GM12865 (cell line): Measurements from ENCODE around the gene SLC22A31.
"Not testable (repeated sequence)": the region's sequence is repeated elsewhere in the genome, so short reads cannot be mapped to it uniquely, and the experiment has no call there.

Source experiments
- DNase-seq: peaks from one replicate; pipeline ENCODE4 v3.0.0; 2010; ENCODE audit warnings: low read depth
- H3K4me3 ChIP-seq: 2 replicates; pipeline ENCODE4 v1.5.1; 2011; ENCODE audit warnings: mild to moderate bottlenecking, low read depth, low read length, control low read depth
- CTCF ChIP-seq: IDR thresholded peaks from 2 replicates; pipeline ENCODE4 v1.5.1; 2011; ENCODE audit warnings: low read length, control low read depth, low read depth, inconsistent platforms; ENCODE audit not compliant: insufficient read depth; ENCODE audit errors: missing control alignments

The SLC22A31 gene

GRCh38 chr16:89187032-89187769 lies 13.1 kb downstream of the SLC22A31 start:
- TF ChIP-seq CTCF = no peak
- no peak for DNase-seq
- H3K4me3 ChIP-seq = no peak overlapping the region

- H3K4me3 ChIP-seq, DNase-seq: not testable (repeated sequence)
Measured at GRCh38 chr16:89186593-89187031, 13.7 kb downstream of the SLC22A31 start.

DNA sequence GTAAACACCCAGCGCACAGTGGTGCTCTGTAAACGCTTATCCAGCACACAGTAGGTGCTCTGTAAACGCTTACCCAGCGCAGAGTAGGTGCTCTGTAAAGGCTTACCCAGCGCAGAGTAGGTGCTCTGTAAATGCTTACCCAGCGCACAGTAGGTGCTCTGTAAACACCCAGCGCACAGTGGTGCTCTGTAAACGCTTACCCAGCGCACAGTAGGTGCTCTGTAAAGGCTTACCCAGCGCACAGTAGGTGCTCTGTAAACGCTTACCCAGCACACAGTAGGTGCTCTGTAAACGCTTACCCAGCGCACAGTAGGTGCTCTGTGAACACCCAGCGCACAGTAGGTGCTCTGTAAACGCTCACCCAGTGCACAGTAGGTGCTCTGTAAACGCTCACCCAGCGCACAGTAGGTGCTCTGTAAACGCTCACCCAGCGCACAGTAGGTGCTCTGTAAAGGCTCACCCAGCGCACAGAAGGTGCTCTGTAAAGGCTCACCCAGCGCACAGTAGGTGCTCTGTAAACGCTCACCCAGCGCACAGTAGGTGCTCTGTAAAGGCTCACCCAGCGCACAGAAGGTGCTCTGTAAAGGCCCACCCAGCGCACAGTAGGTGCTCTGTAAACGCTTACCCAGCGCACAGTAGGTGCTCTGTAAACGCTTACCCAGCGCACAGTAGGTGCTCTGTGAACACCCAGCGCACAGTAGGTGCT lies 14.3 kb downstream of the SLC22A31 start:
- not testable (repeated sequence) for H3K4me3 ChIP-seq, DNase-seq

DNA sequence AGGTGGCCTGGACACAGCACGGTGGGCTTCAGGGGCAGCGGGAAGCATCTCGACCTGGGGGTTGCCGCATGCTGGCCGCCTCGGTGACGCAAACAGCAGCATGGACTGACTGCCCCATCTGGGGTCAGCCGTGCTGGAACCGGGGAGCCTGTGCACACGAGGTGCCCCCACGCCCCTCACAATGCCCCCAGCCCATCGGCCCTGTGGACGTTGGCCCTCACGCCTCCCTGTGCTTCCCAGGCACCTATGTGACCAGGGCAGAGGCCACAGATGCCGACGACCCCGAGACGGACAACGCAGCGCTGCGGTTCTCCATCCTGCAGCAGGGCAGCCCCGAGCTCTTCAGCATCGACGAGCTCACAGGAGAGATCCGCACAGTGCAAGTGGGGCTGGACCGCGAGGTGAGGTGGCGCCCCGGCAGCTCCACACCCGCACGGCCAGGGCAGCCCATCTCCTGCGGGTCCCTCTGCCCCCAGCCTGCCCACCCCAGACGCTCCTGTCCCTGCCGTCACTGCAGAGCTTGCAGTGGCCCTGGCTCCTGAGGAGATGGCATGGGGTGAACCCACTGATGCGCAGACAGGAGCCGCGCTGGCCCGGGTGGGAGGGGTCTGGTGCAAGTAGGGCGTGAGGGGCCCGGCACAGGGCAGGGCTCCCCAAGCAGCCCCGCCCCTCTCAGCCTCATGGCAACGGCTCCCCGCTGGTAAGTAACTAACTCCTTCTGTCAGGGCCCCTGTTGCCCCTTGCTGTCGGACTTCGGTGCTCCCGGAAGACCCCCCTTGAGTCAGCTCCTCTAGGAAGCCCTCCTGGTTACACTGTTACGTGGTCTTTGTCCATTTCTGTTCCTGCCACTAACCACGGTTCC lies 15.2 kb downstream of the SLC22A31 start:
- no peak for DNase-seq
- TF ChIP-seq CTCF = no peak
- H3K4me3 ChIP-seq = no peak overlapping the region

DNA sequence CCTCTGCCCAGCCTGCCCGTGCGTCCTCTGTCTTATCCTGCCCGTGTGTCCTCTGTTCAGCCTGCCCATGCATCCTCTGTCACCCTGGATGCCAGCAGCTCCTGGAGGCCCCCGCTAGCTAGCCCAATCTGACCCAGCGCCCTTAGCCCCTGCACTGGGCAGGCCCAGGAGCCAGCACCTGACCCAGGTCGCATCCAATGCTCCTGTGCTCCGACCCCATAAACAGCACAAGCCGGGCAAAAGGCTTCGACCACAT lies 15.7 kb downstream of the SLC22A31 start:
- no peak for DNase-seq
- no peak for TF ChIP-seq CTCF
- no peak overlapping the region for H3K4me3 ChIP-seq

DNA sequence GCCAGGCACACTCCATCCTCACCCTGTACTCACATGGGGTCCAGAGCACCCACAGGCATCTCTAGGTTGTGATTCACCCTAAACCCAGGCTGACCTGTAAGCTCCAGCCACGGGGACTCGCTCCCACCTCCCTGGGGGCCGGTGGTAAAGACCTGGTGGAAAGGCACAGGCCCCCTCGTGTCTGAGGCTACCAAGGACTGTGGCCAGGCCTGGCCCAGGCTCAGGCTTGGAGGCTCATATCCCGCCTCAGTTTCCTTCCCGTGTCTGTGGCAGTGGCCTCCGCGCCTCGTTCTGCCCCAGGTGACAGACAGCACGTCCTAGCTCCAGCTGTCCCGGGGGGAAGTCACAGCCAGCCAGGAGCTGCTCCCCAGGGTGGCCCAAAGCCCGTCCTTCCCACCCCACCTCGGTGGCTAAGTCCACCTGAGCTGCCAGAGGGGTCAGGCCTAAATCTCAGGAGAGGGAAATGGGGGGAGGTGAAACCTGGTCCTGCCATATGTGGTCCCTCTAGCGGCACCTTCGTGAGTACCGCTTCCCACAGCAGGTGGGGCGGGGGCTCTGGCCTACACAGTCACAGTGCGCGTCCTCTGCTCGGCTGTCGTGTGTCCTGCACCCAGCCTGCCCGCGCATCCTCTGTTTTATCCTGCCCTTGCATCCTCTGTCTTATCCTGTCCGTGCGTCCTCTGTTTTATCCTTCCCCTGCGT lies 16.2 kb downstream of the SLC22A31 start:
- no peak for TF ChIP-seq CTCF
- no peak for DNase-seq
- no peak overlapping the region for H3K4me3 ChIP-seq

- no peak overlapping the region for H3K4me3 ChIP-seq
- no peak for DNase-seq
- TF ChIP-seq CTCF = no peak
Measured at GRCh38 chr16:89183463-89183862, 16.9 kb downstream of the SLC22A31 start.
